GM13977 (cell line): ENCODE data around the gene GABBR2.

ENCODE experiments used
- DNase-seq: peaks from one replicate; pipeline ENCODE4 v3.0.0; 2012; ENCODE audit warnings: low spot score
- CTCF ChIP-seq: IDR thresholded peaks from 2 replicates; pipeline ENCODE4 v1.5.1; 2012; ENCODE audit warnings: mild to moderate bottlenecking, control low read depth; ENCODE audit not compliant: insufficient read depth; ENCODE audit errors: extremely low read depth, missing control alignments
- in situ Hi-C: fragments of 300-500 bp; cut with MboI; formaldehyde crosslinking; loops from one replicate; pipeline ENCODE4 v1.12.0; 2022; ENCODE audit warnings: low sequenced_read_pairs, low pct_unique_long_range_greater_than_20kb, mixed read lengths, inconsistent platforms; ENCODE audit not compliant: unreplicated experiment

The GABBR2 gene

GRCh38 chr9:98318834-98319478 is 389.8 kb downstream of the GABBR2 start:
- DNase-seq: no peak
- in situ Hi-C loops: loop anchor here (10.0 kb wide), 1 partner anchor 466 kb away; no protein-coding TSS in a partner anchor
- TF ChIP-seq CTCF: no peak

GRCh38 chr9:98318041-98318790 is 390.5 kb downstream of the GABBR2 start:
- in situ Hi-C loops: loop anchor here (10.0 kb wide), 1 partner anchor 467 kb away; no protein-coding TSS in a partner anchor
- DNase-seq: no peak

GRCh38 chr9:98317134-98317857 is 391.4 kb downstream of the GABBR2 start:
- no peak for TF ChIP-seq CTCF
- DNase-seq: no peak
- in situ Hi-C loops: loop anchor here (10.0 kb wide), 1 partner anchor 468 kb away; no protein-coding TSS in a partner anchor

More at GRCh38 chr9:98318041-98318790, 390.5 kb downstream of the GABBR2 start:
- TF ChIP-seq CTCF: no peak

- no peak for TF ChIP-seq CTCF
- DNase-seq: no peak
- in situ Hi-C loops: loop anchor here (10.0 kb wide), 1 partner anchor 468 kb away; no protein-coding TSS in a partner anchor
Measured at GRCh38 chr9:98316445-98317133, 392.1 kb downstream of the GABBR2 start.

- TF ChIP-seq CTCF: peak; percentile 86
- in situ Hi-C loops: loop anchor here (10.0 kb wide), 1 partner anchor 469 kb away; no protein-coding TSS in a partner anchor
- peak; percentile 88 for DNase-seq
Measured at GRCh38 chr9:98315551-98316060, 393.1 kb downstream of the GABBR2 start.
